ENCODE data around the gene GALK1.

DNA sequence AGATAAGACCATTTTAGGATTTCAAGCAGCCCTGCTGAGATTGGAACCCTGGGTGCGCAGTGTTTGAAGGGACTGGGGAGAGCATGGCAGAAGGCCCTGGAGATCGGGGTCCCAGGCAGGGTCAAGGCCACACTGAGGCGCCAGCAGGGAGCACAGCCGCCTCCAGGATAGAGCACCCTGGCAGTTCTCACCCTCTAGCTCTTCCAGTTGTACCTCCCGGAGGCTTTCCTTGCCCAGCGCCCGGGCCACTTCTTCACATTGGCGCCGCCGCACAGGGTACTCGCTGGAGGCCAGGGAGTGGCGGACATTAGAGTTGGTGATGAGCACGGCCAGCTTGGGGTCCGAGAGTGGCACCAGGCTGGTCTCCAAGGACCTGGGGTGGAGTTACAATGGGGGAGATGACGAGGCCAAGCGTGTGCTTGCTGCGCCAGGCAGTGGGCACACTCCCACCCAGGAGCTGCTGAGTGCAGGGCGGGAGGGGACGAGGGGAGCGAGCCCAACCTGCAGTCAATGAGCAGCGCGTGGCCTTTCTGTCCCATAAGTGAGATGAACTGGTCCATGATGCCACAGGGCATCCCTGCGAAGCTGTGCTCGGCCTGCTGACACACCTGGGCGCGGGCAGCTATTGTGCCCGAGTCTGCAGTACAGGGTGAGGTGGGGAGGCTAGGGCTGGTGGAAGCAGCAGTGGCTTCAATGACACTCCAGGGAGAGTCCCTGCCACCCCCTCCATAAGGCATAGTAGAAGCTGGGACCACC lies 2.3 kb downstream of the GALK1 start:
- TF ChIP-seq POLR2A (IDR thresholded peaks at IDR 0.05) (no peak), EP300 (IDR thresholded peaks at IDR 0.05; ENCODE audit: low read depth) (no peak), POLR2AphosphoS5 (IDR thresholded peaks at IDR 0.05) (no peak)
- TF ChIP-seq, protein P1, sequence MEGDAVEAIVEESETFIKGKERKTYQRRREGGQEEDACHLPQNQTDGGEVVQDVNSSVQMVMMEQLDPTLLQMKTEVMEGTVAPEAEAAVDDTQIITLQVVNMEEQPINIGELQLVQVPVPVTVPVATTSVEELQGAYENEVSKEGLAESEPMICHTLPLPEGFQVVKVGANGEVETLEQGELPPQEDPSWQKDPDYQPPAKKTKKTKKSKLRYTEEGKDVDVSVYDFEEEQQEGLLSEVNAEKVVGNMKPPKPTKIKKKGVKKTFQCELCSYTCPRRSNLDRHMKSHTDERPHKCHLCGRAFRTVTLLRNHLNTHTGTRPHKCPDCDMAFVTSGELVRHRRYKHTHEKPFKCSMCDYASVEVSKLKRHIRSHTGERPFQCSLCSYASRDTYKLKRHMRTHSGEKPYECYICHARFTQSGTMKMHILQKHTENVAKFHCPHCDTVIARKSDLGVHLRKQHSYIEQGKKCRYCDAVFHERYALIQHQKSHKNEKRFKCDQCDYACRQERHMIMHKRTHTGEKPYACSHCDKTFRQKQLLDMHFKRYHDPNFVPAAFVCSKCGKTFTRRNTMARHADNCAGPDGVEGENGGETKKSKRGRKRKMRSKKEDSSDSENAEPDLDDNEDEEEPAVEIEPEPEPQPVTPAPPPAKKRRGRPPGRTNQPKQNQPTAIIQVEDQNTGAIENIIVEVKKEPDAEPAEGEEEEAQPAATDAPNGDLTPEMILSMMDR (IDR thresholded peaks at IDR 0.05) = no peak

Measured in transverse colon (tissue), 4 donors.